ENCODE results near the gene GAS1.

GAS1 gene, protein sequence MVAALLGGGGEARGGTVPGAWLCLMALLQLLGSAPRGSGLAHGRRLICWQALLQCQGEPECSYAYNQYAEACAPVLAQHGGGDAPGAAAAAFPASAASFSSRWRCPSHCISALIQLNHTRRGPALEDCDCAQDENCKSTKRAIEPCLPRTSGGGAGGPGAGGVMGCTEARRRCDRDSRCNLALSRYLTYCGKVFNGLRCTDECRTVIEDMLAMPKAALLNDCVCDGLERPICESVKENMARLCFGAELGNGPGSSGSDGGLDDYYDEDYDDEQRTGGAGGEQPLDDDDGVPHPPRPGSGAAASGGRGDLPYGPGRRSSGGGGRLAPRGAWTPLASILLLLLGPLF

DNA sequence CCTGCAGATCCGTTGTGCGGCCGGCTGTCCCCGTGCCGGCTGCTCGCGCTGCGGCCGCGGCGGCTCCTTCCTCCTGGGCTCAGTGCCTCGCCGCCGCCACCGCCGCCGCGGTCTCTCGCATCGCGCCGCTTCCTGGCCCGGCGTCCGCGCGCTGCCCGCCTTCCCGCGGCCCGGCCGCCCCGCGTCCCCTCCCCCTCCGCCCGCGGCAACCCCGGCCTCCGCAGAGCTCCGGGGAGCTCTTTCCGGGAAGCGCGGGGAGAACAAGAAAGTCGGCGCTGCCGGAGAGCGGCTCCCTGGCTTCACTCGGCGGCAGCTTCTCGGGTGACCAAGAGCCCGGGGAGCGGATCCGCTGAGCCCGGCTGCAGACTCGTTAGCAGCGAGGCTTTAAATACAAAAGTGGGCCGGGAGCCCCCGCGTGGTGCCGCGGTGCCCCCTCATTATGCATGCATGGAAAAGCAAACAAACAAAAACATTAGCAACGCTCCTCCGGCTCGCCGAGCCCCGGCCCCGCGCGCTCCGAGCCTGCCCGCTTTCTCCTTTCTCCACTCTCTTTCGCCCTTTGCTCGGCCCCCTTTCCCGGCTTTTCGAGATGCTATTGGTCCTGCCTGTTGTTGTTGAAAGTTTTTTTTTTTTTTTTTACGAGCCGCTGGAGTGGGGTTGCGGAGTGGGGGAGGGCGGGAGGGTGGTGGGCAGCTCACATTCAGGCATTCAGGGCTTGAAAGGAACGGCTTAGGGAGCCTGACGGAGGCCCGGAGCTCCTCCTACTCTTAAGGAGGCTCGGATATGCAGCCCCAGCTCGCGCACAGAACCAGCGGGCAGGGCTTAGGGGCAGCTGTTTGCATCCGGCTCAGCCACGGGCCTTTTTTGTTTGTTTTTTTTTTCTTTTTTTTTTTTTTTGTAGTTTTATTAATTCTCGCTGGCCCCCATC, at the start of gene GAS1:
Gene GAS1 (minus strand): TSS at position 361 of the 928 bp plus-strand sequence. CDS start 727 bp downstream, outside the sequence.
- DNase-seq (ENCODE audit: low spot score) = peak; percentile 75

DNA sequence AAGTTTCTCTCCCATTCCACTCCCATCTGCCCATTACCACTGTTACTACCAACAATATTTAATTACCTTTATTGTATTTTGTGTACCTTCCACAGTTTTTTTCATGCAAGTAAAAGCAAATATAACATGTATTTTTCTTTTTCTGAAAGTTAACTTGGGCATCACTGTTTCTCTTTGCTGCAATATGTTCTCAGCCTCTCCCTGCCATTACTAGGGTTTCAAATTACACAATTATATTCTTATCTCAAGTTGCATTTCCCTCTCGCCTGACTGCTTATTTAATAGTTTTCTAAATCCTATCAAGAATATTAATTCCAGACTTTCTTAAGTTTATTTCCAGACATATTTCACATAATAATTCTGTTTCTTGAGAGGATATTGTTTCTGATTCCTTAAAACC, 46.9 kb upstream of the GAS1 start:
- DNase-seq (ENCODE audit: low spot score) = no peak

DNA sequence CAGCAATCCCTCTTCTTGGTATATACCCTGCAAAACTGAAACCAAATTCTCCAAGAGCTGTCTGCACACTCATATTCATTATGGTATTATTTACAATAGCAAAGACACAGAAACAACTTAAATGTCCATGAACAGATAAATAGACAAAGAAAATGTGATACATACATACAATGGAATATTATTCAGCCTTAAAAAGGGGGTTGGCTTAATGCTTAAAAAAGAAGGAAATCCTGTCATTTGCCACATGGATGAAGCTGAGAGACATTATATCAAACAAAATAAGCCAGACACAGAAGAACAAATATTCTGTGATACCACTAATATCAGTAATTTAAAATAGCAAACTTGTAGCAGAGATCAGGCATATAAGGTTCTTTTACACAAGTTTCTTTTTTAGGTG, 46.5 kb upstream of the GAS1 start:
- no peak for DNase-seq (ENCODE audit: low spot score)

DNA sequence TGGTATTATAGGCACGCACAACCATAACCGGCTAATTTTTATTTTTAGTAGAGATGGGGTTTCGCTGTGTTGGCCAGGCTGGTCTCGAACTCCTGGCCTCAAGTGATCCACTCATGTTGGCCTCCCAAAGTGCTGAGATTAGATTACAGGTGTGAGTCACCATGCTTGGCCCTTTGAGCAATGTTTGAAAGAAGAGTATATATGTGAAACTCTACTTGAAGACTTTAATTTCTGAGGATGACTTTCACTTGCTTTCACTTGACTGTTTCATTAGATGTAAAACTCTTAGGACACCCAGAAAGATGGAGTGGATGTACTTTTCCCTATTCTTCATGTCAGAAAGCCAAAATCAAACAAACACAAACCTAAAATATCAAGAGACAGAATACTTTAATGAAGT, 43.8 kb upstream of the GAS1 start:
- no peak for DNase-seq (ENCODE audit: low spot score)

DNA sequence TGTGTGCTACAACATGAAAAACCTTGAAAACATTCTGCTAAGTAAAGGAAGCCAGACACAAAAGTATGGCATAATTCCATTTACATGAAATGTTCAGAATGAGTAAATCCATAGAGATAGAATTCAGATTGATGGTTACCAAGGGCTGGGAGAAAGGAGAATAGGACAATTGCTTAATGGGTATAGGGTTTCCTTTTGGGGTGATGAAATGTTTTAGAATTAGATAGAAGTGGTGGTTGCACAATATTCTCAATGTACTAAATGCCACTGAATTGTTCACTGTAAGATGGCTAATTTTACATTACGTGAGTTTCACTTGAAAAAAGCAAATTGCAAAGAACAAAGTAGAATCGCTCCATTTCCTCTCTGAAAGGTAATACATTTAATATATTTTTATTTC, 43.0 kb upstream of the GAS1 start:
- no peak for DNase-seq (ENCODE audit: low spot score)

DNA sequence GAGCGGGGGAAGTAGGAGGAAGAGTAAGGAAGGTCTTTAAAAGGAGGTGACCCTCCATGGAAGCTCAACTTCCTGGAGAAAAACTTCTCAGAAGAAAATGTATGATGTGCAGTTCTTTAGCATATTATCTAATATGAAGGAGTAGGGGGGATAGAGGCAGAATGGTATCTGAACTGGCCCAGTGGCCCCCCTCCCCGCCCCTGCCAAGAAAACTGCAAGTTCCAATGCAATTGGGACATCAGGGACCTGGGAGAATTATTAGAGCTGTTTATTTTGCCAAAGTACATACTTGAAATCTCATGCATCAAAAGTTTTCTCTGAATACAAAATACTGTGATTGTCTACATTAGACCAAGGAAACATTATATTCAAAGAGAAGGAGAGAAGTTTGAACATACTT, 40.6 kb upstream of the GAS1 start:
- DNase-seq (ENCODE audit: low spot score) = no peak

DNA sequence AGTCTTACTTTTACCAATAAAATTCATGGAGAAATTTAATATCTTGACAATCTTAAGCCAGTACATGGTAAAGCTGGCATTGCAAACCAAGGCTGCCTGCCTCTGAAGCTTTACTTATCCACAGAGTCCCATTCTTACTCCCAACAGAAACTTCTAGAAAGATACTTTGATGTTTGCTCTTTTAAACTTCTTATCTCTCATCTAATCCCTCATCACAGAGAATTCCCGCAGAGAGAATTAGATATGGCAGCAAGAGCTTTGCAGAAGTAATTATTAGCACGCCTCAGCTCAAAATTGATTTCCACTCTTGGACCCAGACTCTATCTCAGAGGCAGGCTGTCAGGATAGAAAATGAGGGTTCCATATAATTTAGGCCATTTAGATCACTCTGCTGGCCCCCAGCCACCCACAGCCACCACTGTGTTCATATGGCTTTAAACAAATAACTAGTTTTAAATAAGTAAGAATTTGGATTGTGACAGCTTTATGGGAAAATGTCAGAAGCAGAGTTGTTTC, 37.9 kb upstream of the GAS1 start:
- no peak for DNase-seq (ENCODE audit: low spot score)

DNA sequence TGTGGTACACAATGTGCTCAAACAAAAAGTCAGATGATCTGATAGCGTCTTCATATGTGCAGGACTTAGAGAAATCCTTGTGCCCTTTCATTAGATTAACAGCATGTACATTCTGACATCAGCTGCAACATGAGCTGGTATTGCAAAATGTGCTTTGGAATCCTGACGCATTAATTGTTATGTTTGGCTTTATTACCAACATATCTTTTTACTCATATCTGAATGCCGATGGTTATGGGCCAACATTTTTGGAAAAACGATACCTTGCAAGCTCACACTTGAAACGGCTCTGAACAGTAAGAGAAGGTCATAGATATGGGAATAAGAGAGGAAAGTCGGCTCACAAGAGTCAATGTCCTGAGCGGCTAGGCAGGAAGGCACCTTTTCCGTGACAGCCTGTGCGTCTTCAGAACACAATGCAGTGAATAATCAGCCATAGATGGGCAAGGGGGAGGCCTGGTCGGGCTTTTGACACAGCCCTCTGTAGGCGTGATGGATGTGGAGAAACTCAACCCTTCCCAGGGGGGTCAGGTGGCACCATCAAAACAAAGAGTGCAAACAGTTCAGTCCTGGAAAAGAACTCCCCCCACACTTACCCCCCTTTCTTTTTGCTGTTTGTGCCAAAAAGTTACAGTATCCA, 36.4 kb upstream of the GAS1 start:
- no peak for DNase-seq (ENCODE audit: low spot score)

DNA sequence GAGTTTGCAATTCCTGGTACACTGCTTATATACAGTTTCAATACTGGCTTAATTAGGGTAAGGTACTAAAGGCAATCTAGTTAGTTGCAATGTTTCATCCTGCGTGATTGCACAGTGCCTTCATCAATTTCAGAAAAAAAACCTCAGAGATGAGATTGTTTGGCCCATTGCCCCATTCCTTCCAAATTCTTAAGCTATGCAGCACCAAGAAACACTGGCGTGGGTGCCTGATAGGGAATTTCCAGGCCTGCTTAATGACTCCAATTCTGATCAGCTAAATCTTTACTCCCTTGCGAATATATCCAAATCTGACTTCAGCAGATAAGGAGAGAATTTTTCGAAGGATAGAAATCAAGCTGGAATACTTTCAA, 35.9 kb upstream of the GAS1 start:
- DNase-seq (ENCODE audit: low spot score) = no peak

DNA sequence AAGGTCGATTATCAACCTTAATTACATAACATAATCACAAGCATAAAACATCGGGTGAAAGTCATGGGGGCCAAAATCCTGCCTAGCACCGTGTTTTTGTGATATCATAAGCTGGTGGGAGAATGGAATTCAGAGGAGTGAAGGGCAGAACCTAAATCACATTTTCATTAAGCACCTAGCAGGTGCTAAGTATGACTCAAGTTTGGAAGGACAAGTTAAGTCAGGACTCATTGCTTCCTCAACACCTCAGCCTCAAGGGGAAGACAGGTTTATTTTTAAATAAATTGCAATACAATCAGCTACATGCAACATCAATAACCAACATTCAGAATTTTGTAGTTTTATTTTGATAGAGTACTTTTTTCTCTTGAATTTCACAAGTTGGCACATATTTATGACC, 33.5 kb upstream of the GAS1 start:
- no peak for DNase-seq (ENCODE audit: low spot score)

DNA sequence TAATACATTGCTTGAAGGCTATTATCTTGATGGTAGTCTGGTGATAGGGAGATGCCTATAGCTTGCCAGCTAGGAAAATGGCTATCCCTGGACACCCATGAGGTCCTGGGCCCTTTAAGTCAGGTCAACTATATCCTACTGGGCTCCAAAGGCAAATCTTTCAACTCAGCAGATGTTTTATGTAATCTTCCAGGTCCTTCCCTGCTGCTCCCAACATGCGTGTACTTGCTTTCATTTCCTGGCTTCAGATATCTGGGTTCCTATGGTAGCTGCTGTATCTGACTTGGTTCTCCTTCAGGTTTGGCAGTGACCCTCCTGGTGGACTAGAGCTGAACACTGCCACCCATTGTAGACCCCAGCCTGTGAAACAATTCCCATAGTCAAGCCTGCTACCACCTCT, 32.4 kb upstream of the GAS1 start:
- DNase-seq (ENCODE audit: low spot score) = no peak

DNA sequence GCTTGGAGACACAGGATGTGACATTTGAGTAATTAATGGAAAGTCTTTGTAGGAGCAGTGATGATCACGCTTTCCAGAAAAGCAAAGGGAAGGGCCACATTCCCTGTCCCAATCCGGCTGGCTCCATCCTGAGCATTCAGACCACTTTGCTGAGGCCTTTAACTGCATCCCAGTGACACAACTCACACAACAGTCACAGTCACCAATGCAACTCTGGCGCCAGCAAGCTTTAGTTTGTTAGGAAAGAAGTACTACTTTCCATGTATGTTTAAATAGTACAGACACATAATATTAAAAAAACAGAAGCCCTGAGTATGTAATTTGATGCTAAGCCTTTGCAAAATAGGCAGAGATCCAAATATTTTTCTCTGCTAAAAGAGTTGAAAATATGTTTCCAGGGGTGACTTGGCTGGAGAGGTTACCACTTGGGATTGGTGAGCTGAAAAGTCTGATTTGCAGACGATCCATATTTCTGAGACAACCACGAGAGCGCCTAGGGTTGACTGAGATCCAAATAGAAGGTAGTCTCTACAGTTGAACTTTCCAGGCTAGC, 31.7 kb upstream of the GAS1 start:
- DNase-seq (ENCODE audit: low spot score) = no peak

DNA sequence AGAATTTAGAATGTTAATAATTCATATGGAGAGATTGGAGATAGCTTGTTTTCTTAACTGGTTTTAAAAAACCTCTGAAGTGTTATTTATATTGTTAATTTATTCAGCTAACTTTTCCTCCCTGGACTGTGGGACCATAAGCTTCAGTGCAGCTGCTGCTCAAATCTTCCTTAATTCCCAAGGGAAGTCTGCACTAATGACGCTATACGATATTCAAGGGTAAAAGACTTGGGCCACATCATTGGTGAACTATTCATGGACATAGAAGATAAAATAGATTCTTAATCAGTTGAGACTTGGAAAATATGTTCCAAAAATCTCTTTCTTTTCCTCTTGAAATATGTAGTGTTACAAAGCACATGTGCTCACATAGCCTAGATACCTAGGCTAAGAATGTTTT, 31.1 kb upstream of the GAS1 start:
- no peak for DNase-seq (ENCODE audit: low spot score)

DNA sequence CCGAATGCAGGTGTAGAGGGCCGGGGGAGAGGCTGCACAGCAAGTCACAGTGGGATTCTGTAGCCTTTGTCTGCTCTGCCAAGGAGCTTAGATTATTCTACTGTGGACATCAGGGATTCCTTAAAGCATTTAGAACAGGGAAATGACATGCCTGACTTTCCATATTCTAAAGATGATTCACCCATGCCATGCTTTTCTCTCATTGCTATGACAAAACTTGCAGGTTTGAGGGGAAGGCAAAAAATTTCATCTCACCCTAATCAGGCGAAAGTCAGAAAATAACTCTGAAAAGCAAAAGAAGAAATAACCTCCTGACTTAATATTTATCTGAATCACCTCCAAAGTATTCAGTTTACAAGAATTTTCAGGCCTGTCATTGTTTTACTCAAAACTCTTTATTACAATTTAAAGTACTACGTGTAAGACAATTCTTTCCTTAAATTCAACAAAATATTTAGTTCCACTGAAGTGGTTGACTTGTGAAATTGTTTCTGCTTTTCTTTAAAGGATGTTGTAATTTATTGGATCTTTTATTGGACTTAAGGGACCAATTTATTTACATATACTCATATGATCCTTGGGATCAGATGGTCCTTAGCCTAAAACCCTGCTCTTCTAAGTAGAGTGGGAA, 30.0 kb upstream of the GAS1 start:
- no peak for DNase-seq (ENCODE audit: low spot score)

DNA sequence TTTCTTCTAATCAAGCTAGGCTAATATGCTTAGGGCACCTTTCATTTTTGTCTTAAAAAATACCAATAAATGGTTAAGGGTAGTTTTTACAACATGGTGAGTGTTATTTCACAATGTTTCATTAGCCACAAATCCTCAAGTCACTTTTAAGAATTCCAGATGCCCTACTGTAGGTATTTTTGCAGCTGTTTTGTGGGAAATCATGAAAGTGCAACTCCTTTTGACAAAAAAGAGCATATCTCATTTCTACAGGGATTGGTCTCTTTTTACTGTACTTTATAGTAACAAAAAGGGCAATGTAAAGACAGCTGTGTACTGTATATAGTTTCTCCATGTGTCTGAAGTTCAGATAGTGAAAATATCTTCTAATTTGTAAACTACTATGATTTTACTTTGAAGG, 28.3 kb upstream of the GAS1 start:
- DNase-seq (ENCODE audit: low spot score) = no peak

DNA sequence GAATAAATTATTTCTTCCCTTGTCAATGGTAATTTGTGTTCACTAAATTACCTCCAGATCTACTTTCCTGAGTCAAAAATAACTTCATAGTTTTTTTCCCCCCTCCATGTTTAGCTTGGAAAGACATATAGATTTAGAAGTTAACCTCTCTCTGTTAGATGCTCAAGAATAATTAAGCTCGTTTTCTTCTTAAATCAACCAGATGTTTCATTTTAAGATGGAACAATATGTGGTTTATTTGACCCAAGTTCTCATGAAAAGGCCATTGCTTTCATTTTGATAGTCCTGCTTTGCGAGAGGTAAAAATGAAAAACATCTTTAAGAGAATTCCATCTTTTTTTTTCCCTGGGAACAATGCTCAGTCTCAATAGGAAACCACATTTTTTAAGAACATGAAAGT, 27.7 kb upstream of the GAS1 start:
- DNase-seq (ENCODE audit: low spot score) = no peak

DNA sequence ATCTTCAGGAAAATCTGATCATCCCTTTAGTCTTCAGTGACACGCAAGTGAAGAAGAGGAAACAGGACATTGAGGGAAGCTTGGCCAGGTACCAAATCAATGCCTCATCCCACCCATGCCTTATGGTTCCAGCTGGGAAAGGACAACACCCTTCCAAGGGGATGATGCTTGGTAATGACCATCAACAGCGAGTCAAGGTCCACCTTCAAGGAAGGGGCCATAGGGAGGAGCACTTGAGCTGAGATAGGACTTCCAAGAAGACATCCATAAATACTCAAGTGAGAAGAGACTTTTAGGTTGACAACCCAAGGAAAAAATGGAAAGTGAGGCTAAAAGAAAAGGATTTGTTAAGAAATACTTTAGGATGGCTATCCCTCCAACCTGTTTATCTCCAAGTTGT, 27.1 kb upstream of the GAS1 start:
- DNase-seq (ENCODE audit: low spot score) = no peak

DNA sequence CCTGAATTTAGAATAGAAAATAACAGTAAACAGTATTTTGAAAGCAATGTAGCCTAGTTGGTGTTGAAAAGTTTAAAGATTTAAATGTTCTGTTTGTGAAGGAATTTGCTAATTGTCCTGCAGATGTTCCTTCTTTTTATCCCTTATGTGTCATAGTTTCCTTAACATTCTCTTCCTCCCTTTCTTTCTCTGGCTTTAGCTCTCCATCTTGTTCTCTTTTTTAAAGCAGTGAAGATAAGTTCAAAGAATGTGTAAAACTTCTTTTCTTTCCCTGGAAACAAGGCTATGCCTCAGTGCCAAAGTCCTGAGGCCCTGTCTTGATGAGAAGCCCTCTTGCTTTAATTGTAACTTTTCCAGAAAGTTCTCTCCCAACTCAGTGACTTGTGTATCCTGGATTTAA, 24.4 kb upstream of the GAS1 start:
- no peak for DNase-seq (ENCODE audit: low spot score)

DNA sequence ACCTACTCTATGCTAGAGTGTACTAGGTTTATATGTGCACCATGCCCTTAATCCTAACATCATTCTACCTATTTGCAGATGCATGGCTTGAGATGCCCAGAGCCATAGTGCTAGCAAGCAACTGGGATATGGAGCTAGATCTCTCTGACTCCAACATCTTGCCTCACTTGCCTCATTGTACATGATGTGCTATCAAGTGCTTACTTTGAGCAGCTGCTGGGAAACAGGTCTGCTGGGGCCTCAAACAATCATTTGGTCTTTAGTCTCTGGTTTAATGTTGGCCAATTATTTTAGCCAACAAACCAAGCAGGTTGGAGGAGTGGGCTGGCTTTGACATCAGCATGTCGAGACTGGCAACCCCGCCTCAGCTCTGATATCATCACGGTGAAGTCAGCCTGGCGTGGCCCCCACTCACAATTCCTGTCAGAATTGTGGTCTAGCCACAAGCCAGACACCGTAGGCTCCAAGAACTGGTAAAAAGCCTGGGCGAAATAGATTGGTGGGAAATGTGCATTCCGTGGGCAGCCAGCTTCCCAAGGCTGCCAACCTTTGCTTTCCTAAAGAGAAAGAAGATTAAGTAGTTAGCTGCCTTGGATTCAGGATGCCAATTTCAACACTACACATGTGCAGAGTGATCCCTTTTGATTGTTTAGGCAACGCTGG, 21.1 kb upstream of the GAS1 start:
- peak; percentile 9 for DNase-seq (ENCODE audit: low spot score)

DNA sequence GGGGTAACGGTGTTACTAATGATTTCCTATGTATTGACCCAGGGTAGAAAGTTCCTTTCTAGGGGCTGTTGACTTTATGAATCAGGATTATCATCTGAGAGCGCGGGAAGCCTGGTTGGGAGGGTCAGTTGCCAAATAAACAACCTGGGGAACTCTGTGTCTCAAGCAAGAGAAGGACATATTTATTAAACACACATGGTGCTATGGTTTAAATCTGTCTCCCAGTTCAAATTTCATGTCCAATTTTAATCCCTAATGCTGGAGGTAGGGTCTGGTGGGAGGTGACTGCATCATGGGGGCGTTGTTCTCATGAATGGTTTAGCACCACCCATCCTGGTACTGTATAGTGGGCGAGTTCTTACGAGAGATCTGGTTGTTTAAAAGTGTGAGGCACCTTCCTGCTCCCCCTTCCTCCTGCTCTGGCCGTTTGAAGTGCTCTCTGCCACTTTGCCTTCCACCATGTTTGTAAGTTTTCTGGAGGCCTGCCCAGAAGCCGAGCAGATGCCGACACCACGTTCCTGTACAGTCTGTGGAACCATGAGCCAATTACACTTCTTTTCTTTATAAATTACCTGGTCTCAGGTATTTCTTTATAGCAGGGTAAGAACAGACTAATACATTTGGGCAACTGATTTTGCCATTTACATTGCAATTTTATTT, 19.7 kb upstream of the GAS1 start:
- no peak for DNase-seq (ENCODE audit: low spot score)

All from SW480 (cell line).